Hematopoietic multipotent progenitor cell treated with erythropoietin and hydrocortisone succinate and interleukin-3 and kit ligand, for 15 days (in vitro differentiated cells): ENCODE data around the gene GUCA1C.

ENCODE experiments used
- DNase-seq: peaks from one replicate; pipeline ENCODE4 v3.0.0-alpha.2; 2015; ENCODE audit warnings: low spot score

The GUCA1C gene

DNA sequence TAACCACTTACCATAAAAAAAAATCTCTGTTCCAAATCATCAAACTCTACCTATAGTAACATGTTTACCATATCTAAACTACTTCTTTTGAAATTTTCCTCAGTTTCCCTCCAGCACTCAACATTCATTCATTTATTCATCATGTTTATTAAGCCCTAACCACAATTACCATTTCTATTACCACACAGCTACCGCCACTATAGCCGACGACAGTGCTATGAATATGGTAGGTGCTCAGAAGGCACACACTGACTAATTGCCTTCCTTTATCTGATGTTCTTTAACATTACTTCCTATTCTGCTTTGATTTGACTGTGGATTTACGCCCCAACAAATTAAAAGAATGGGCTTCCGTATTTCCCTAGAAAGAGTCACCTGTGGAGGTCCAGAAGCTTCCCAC, 43.9 kb downstream of the GUCA1C start:
- DNase-seq = no peak

GRCh38 chr3:108907194-108907593, 46.5 kb downstream of the GUCA1C start:
- DNase-seq = no peak

DNA sequence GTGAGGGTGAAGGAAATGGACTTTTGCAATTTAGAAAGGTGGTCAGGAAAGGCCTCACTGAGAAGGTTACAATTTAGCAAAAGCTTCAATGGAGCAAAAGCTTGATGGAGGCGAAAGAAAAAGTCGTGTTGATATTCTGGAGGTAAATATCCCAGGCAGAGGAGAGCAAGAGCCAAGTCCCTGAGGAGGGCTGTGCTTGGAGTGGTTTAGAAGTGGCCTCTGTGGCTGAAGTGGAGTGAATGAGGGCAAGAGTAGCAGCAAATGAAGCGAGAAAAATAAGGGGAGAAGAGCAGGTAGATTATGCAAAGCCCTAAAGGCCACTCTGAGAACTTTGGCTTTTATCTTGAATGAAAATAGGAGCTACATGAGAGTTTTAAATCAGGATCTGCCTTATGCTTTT, 54.1 kb downstream of the GUCA1C start:
- DNase-seq = no peak

DNA sequence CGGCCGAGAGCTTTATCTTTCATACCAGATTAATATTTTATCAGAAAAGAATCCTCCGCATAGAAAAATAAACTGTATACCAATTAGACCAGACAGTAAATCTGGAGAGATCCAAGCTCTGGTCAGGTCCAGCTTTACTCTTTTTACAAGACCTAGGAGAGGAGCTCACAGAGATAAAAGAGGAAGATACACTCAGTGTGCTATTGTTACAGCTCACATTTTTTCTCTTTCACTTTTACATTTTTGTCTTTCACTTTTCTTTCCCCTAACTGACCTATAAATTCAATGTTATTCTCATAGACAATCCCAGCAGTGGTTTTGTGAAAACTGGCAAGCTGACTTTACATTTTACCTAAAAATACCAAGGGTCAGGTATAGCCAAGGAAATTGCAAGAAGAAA, 55.8 kb downstream of the GUCA1C start:
- no peak for DNase-seq

- no peak for DNase-seq
Observed at GRCh38 chr3:108894981-108895380, 58.7 kb downstream of the GUCA1C start.

DNA sequence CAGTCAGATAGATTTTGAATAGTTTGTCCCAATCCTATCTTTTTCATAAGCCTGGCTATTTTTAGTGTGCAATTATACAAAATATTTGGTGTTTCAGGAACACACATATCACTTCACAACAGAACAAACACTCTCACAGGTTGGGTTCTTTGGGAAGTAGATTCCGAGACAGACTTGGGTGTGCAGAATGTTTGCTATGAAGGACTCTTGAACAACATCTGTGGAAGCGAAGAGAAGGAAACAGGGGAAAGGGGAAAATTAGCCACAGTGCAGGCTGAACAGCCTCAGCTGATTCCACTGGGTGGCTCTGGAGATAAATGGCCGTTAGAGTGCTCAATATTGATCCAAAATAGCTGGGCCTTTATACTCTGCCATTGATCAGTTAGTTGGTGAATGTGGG, 61.8 kb downstream of the GUCA1C start:
- DNase-seq = no peak

GRCh38 chr3:108887777-108888176, 65.9 kb downstream of the GUCA1C start:
- no peak for DNase-seq

DNA sequence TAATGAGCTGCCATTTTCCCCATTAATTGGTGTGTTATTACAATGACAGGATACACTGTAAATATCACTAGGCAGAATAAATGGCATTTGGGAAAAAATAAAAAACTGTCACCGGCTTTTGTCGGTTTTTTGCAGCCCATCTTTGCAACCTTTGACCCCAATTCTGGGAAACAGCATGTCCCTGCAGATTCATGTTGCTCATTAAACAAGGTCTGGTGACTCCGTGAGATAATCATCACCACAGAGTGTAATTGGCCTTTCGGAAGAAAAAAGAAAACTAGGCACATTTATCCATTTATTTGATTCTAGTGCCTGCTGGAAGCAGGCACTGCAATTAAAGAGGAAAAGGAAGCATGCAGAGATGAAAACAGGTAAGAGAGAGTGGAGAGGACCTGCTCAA, 66.6 kb downstream of the GUCA1C start:
- no peak for DNase-seq

DNA sequence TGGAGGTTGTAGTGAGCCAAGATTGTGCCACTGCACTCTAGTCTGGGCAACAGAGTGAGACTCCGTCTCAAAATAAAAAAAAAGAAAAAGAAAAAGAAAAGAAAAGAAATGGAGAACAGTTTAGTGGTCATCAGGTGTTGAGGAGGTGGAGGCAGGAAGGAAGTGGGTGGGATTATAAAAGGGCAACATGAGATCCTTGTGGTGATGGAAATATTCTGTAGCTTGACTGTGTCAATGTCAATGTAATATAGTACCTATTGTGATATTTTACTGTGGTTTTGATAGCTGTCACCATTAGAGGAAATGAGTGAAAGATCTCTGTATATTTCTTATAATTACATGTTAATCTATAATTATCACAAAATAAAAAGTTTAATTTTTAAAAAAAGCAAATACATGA, 70.3 kb downstream of the GUCA1C start:
- no peak for DNase-seq

DNA sequence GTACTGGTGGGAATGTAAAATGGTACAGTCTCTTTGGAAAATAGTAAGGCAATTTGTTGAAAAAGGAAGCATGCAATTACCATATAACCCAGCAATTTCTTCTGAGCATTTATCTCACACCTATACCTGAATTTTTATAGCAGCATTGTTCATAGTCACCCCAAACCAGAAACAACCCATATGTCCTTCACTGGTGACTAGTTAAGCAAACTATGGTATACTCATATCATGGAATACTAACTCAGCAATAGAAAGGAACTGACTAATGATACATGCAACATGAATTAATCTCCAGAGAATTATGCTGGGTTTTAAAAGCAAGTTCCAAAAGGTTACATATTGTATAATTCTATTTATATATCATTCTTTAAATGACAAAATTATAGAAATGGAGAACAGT, 70.9 kb downstream of the GUCA1C start:
- no peak for DNase-seq

DNA sequence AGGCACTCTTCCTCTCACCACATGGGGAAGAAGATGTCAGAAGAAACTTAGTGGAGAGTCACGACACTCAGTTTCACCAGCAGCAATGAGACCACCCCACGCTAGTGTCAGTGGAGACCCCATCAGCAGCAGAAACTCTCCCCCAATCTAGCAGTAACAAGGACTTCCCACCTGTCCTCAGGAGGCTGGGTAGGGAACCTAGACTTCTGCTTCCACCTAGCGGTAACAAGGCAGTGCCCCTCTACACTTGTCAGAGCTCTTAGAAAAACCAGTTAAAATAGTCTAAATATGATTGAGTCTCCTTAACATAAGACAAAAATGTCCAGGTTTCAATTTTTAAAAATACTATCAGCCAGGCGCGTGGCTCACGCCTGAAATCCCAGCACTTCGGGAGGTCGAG, 73.8 kb downstream of the GUCA1C start:
- DNase-seq = no peak

- no peak for DNase-seq
Observed at GRCh38 chr3:108877901-108878300, 75.8 kb downstream of the GUCA1C start.

- no peak for DNase-seq
Observed at GRCh38 chr3:108863799-108864135, 89.9 kb downstream of the GUCA1C start.

GRCh38 chr3:108862865-108863798, 90.5 kb downstream of the GUCA1C start:
- DNase-seq = no peak

- no peak for DNase-seq
Observed at GRCh38 chr3:108861401-108861800, 92.3 kb downstream of the GUCA1C start.
